Measurements from ENCODE around the gene LIN9. TPM values are rescaled to one million over a fixed set of nuclear protein-coding genes. Genes with fewer than 3 reads are reported as not detected.
"Not testable (repeated sequence)": the region's sequence is repeated elsewhere in the genome, so short reads cannot be mapped to it uniquely, and the experiment has no call there.

LIN9 gene
- total RNA-seq, 1 donor from 2014 or later, result 8.2 TPM

- peaks cover 7% of the 10 kb centered on the region for H3K36me3 Mint-ChIP-seq (ENCODE audit: insufficient read depth)
- DNase-seq (ENCODE audit: low spot score, unreplicated experiment), result no peak
- peaks cover 2% of the 10 kb centered on the region for H3K4me1 Mint-ChIP-seq (ENCODE audit: low read depth)
- no peak overlapping the region for H3K27ac Mint-ChIP-seq
- H3K9me3 Mint-ChIP-seq (ENCODE audit: low read depth), result no peaks in the 10 kb centered on the region
- H3K4me3 Mint-ChIP-seq (ENCODE audit: low read depth), result no peak overlapping the region
- TF ChIP-seq CTCF (IDR thresholded peaks at IDR 0.05; ENCODE audit: unreplicated experiment), result no peak
- H3K27me3 Mint-ChIP-seq, result no peaks in the 10 kb centered on the region
Measured at GRCh38 chr1:226277897-226278296, 31.1 kb downstream of the LIN9 start.

- Mint-ChIP-seq H3K27ac (no peak overlapping the region), H3K9me3 (ENCODE audit: low read depth) (no peaks in the 10 kb centered on the region)
- no peak for DNase-seq (ENCODE audit: low spot score, unreplicated experiment)
Measured at GRCh38 chr1:226276987-226277386, 32.0 kb downstream of the LIN9 start.

GRCh38 chr1:226276077-226276682, 32.8 kb downstream of the LIN9 start:
- H3K27me3 Mint-ChIP-seq, result no peaks in the 10 kb centered on the region
- TF ChIP-seq CTCF (IDR thresholded peaks at IDR 0.05; ENCODE audit: unreplicated experiment), result no peak
- H3K27ac Mint-ChIP-seq, result no peak overlapping the region
- no peaks in the 10 kb centered on the region for H3K9me3 Mint-ChIP-seq (ENCODE audit: low read depth)
- DNase-seq (ENCODE audit: low spot score, unreplicated experiment), result no peak
- peaks cover 10% of the 10 kb centered on the region for H3K4me1 Mint-ChIP-seq (ENCODE audit: low read depth)
- H3K4me3 Mint-ChIP-seq (ENCODE audit: low read depth), result no peak overlapping the region
- peaks cover 6% of the 10 kb centered on the region for H3K36me3 Mint-ChIP-seq (ENCODE audit: insufficient read depth)

More at GRCh38 chr1:226276987-226277386, 32.0 kb downstream of the LIN9 start:
- H3K36me3 Mint-ChIP-seq (ENCODE audit: insufficient read depth), result peaks cover 6% of the 10 kb centered on the region
- no peak overlapping the region for H3K4me3 Mint-ChIP-seq (ENCODE audit: low read depth)
- no peaks in the 10 kb centered on the region for H3K27me3 Mint-ChIP-seq
- peaks cover 9% of the 10 kb centered on the region for H3K4me1 Mint-ChIP-seq (ENCODE audit: low read depth)
- TF ChIP-seq CTCF (IDR thresholded peaks at IDR 0.05; ENCODE audit: unreplicated experiment), result no peak

GRCh38 chr1:226274138-226274537, 34.8 kb downstream of the LIN9 start:
- Mint-ChIP-seq H3K4me3 (ENCODE audit: low read depth) (no peak overlapping the region), H3K36me3 (ENCODE audit: insufficient read depth) (peaks cover 8% of the 10 kb centered on the region), H3K27me3 (no peaks in the 10 kb centered on the region), H3K4me1 (ENCODE audit: low read depth) (peaks cover 14% of the 10 kb centered on the region), H3K27ac (peak overlapping the region; percentile 52), H3K9me3 (ENCODE audit: low read depth) (no peaks in the 10 kb centered on the region)
- DNase-seq (ENCODE audit: low spot score, unreplicated experiment), result no peak
- no peak for TF ChIP-seq CTCF (IDR thresholded peaks at IDR 0.05; ENCODE audit: unreplicated experiment)

GRCh38 chr1:226272233-226272902, 36.6 kb downstream of the LIN9 start:
- not testable (repeated sequence) for H3K27me3 Mint-ChIP-seq; H3K36me3 Mint-ChIP-seq (ENCODE audit: insufficient read depth); DNase-seq (ENCODE audit: low spot score, unreplicated experiment); H3K4me3 Mint-ChIP-seq (ENCODE audit: low read depth); H3K9me3 Mint-ChIP-seq (ENCODE audit: low read depth)
- peak overlapping the region; percentile 97 for H3K27ac Mint-ChIP-seq
- H3K4me1 Mint-ChIP-seq (ENCODE audit: low read depth), result peaks cover 23% of the 10 kb centered on the region

All from progenitor cell of endocrine pancreas (in vitro differentiated cells).